ENCODE data around the gene AVP. TPM values are rescaled to one million over a fixed set of nuclear protein-coding genes. Genes with fewer than 3 reads are reported as not detected.

AVP gene
- total and polyA plus RNA-seq, 9 of the 15 experiments (the other 6 are each of a cell fraction or from before 2014, with no cell fraction given): not detected

DNA sequence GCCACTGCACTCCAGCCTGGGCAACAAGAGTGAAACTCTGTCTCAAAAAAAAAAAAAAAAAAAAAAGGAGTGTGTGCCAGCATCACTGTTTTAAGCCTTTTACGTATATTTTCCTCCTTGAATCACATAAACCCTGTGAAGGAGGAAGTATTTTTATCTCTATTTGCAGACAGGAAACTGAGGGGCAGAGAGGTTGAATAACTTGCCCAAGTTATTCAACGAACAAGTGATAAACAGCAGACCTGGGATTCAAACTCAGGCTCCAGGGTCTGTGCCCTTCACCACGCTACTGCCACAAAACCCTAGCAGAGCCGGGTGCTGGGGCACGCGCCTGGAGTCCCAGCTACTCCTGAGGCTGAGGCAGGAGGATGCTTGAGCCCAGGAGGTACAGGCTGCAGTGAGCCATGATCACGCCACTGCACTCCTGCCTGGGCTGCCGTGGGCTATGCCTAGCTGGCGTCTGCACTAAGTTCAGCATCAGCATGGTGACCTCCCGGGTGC lies 9.4 kb upstream of the AVP start:
- Histone ChIP-seq H3K27me3 (ENCODE audit: control insufficient read depth in 2 of 2, insufficient read depth in 2 of 2, low read length in 2 of 2) (no peaks in the 10 kb centered on the region), H4K20me1 (replicated peaks; ENCODE audit: control insufficient read depth, insufficient read depth, low read length) (no peaks in the 10 kb centered on the region), H3K9ac (ENCODE audit: insufficient read depth in 1 of 2, low read depth in 2 of 2, low read length in 2 of 2) (peak overlapping the region in 1 of 2 experiments; percentile 6; a peak in 1 of 4 replicates), H3K9me1 (ENCODE audit: control insufficient read depth, insufficient read depth, low read length) (no peaks in the 10 kb centered on the region), H3K4me2 (ENCODE audit: insufficient read depth, low read length) (no peak overlapping the region), H3K79me2 (ENCODE audit: control insufficient read depth, insufficient read depth, low read length) (no peaks in the 10 kb centered on the region), H3K36me3 (ENCODE audit: control insufficient read depth, insufficient read depth, low read length) (no peaks in the 10 kb centered on the region), H3K4me3 (no peak overlapping the region), H2AFZ (ENCODE audit: low read depth, low read length) (peak overlapping the region; percentile 59), H3K9me3 (replicated peaks; ENCODE audit: control insufficient read depth, insufficient read depth, low read depth, low read length) (no peaks in the 10 kb centered on the region), H3K27ac (ENCODE audit: extremely low read depth, low read depth, low read length) (no peak overlapping the region), H3K4me1 (replicated peaks in 1 of 2; ENCODE audit: control insufficient read depth in 2 of 2, insufficient read depth in 2 of 2, low read length in 2 of 2) (peaks cover 10 to 23% of the 10 kb centered on the region in 2 experiments; a peak in 4 of 5 replicates)
- CTCF ChIA-PET (ENCODE audit: low intra/inter-chr PET ratio): no interaction called here
- no peak for FAIRE-seq
- in situ Hi-C loops (cut with MboI) (no loop called here), intact Hi-C loops (cut with micrococcal nuclease) (no loop called here)
- POLR2A ChIA-PET: interaction anchor here (0.7 kb wide), 1 partner anchor 201 kb away, joined by 3 read pairs; no protein-coding TSS in a partner anchor
- ATAC-seq: no peak
- BruUV-seq (replicated peaks): no TSS peak
- 19% methylated on average over 7 of the region's 10 CpGs for WGBS (ENCODE audit: insufficient coverage, low coverage, missing lambda C conversion rate)
- no peak for DNase-seq (ENCODE audit: extremely low read depth in 1 of 4, low spot score in 3 of 4)
- TF ChIP-seq TCF3 (CRISPR knock-in tag; IDR thresholded peaks at IDR 0.05) (peak; percentile 43), BHLHE40 (IDR thresholded peaks at IDR 0.05; ENCODE audit: low read length) (peak; percentile 55), CTBP1 (IDR thresholded peaks at IDR 0.05; ENCODE audit: borderline replicate concordance) (peak; percentile 13; the same call in 1 of the 2 replicates), TCFL5 (CRISPR knock-in tag; conservative IDR thresholded peaks at IDR 0.05) (no peak), PTBP1 (IDR thresholded peaks at IDR 0.05; ENCODE audit: low read depth, low read length) (no peak), ARID1B (IDR thresholded peaks at IDR 0.05) (peak; percentile 37; the same call in 1 of the 2 replicates)
- TF ChIP-seq, protein P1, sequence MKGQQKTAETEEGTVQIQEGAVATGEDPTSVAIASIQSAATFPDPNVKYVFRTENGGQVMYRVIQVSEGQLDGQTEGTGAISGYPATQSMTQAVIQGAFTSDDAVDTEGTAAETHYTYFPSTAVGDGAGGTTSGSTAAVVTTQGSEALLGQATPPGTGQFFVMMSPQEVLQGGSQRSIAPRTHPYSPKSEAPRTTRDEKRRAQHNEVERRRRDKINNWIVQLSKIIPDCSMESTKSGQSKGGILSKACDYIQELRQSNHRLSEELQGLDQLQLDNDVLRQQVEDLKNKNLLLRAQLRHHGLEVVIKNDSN (CRISPR knock-in tag; IDR thresholded peaks at IDR 0.05): peak; percentile 46; the same call in 1 of the 2 replicates

Measured in K562 (cell line).